Effector memory CD8-positive, alpha-beta T cell (primary cell): ENCODE data around the gene LARGE1.

Experiments used
- ATAC-seq: fragments of 150-1000 bp; cut with Tn5 transposase; replicated peaks from 2 replicates; pipeline ENCODE4 v1.10.0; 2021; ENCODE audit warnings: mild to moderate bottlenecking, moderate library complexity
- DNase-seq, 3 experiments: peaks; one replicate each; pipeline ENCODE4 v3.0.0; 2021
- H3K27ac Mint-ChIP-seq, 2 donors: one replicate each; pipeline ENCODE4 v1.8.0; 2022; ENCODE audit warnings: mild to moderate bottlenecking in 2 of 2, mixed read lengths in 2 of 2, moderate library complexity in 2 of 2
- H3K27me3 Mint-ChIP-seq, 2 donors: one replicate each; pipeline ENCODE4 v1.8.0; 2022; ENCODE audit warnings: mixed read lengths in 2 of 2
- H3K36me3 Mint-ChIP-seq: one replicate; pipeline ENCODE4 v1.8.0; 2022; ENCODE audit warnings: mild to moderate bottlenecking, moderate library complexity, mixed read lengths; ENCODE audit not compliant: insufficient read depth
- H3K4me1 Mint-ChIP-seq, 2 donors: one replicate each; pipeline ENCODE4 v1.8.0; 2022; ENCODE audit warnings: low read depth in 2 of 2, mixed read lengths in 2 of 2
- H3K4me3 Mint-ChIP-seq, 2 donors: one replicate each; pipeline ENCODE4 v1.8.0; 2022; ENCODE audit warnings: mild to moderate bottlenecking in 2 of 2, mixed read lengths in 2 of 2, moderate library complexity in 2 of 2
- H3K9me3 Mint-ChIP-seq, 2 donors: one replicate each; pipeline ENCODE4 v1.8.0; 2022; ENCODE audit warnings: mixed read lengths in 2 of 2

LARGE1 gene

GRCh38 chr22:33357981-33358399 lies 562.3 kb downstream of the LARGE1 start:
- ATAC-seq = no peak
- Mint-ChIP-seq H3K27ac (no peak overlapping the region), H3K27me3 (peaks cover 0 to 6% of the 10 kb centered on the region in 2 donors), H3K9me3 (peaks cover 0 to 5% of the 10 kb centered on the region in 2 donors), H3K4me3 (no peak overlapping the region), H3K4me1 (no peaks in the 10 kb centered on the region), H3K36me3 (peaks cover 2% of the 10 kb centered on the region)
- no peak for DNase-seq

GRCh38 chr22:33354928-33355327 lies 565.3 kb downstream of the LARGE1 start:
- Mint-ChIP-seq H3K27ac (no peak overlapping the region), H3K9me3 (peaks cover 3 to 8% of the 10 kb centered on the region in 2 donors)
- no peak for ATAC-seq

GRCh38 chr22:33353502-33353901 lies 566.8 kb downstream of the LARGE1 start:
- Mint-ChIP-seq H3K4me1 (no peaks in the 10 kb centered on the region), H3K4me3 (no peak overlapping the region), H3K9me3 (peaks cover 7 to 8% of the 10 kb centered on the region in 2 donors), H3K36me3 (no peaks in the 10 kb centered on the region), H3K27me3 (peaks cover 0 to 6% of the 10 kb centered on the region in 2 donors), H3K27ac (no peak overlapping the region)
- ATAC-seq (no peak), DNase-seq (no peak)

More at GRCh38 chr22:33354928-33355327, 565.3 kb downstream of the LARGE1 start:
- Mint-ChIP-seq H3K4me1 (no peaks in the 10 kb centered on the region), H3K36me3 (peaks cover 2% of the 10 kb centered on the region), H3K4me3 (no peak overlapping the region), H3K27me3 (peaks cover 0 to 6% of the 10 kb centered on the region in 2 donors)
- no peak for DNase-seq

- Mint-ChIP-seq H3K4me1 (no peaks in the 10 kb centered on the region), H3K36me3 (no peaks in the 10 kb centered on the region), H3K27ac (no peak overlapping the region), H3K4me3 (no peak overlapping the region), H3K9me3 (peaks cover 7 to 8% of the 10 kb centered on the region in 2 donors), H3K27me3 (peaks cover 0 to 6% of the 10 kb centered on the region in 2 donors)
- no peak for DNase-seq
- no peak for ATAC-seq
Measured at GRCh38 chr22:33352768-33353167, 567.5 kb downstream of the LARGE1 start.

- H3K9me3 Mint-ChIP-seq = peaks cover 4 to 15% of the 10 kb centered on the region in 2 donors
- H3K4me3 Mint-ChIP-seq = no peak overlapping the region
- no peaks in the 10 kb centered on the region for H3K36me3 Mint-ChIP-seq
- H3K4me1 Mint-ChIP-seq = no peaks in the 10 kb centered on the region
- no peak for ATAC-seq
- no peak overlapping the region for H3K27ac Mint-ChIP-seq
- H3K27me3 Mint-ChIP-seq = peaks cover 0 to 6% of the 10 kb centered on the region in 2 donors
- DNase-seq = no peak
Measured at GRCh38 chr22:33350961-33351360, 569.3 kb downstream of the LARGE1 start.

- Mint-ChIP-seq H3K27me3 (peaks cover 0 to 2% of the 10 kb centered on the region in 2 donors), H3K9me3 (peaks cover 4 to 15% of the 10 kb centered on the region in 2 donors), H3K36me3 (no peaks in the 10 kb centered on the region), H3K4me1 (no peaks in the 10 kb centered on the region), H3K27ac (no peak overlapping the region), H3K4me3 (no peak overlapping the region)
- no peak for ATAC-seq
- no peak for DNase-seq
Measured at GRCh38 chr22:33350491-33350890, 569.8 kb downstream of the LARGE1 start.

GRCh38 chr22:33347002-33347401 lies 573.3 kb downstream of the LARGE1 start:
- no peak overlapping the region for H3K27ac Mint-ChIP-seq
- DNase-seq = no peak
- no peak for ATAC-seq
- H3K27me3 Mint-ChIP-seq = no peaks in the 10 kb centered on the region
- H3K9me3 Mint-ChIP-seq = peaks cover 4 to 22% of the 10 kb centered on the region in 2 donors
- no peak overlapping the region for H3K4me3 Mint-ChIP-seq
- H3K4me1 Mint-ChIP-seq = no peaks in the 10 kb centered on the region
- H3K36me3 Mint-ChIP-seq = no peaks in the 10 kb centered on the region

GRCh38 chr22:33341611-33342010 lies 578.7 kb downstream of the LARGE1 start:
- no peaks in the 10 kb centered on the region for H3K27me3 Mint-ChIP-seq
- ATAC-seq (no peak), DNase-seq (no peak)
- H3K36me3 Mint-ChIP-seq = no peaks in the 10 kb centered on the region
- no peak overlapping the region for H3K27ac Mint-ChIP-seq
- H3K9me3 Mint-ChIP-seq = peaks cover 0 to 22% of the 10 kb centered on the region in 2 donors
- H3K4me1 Mint-ChIP-seq = no peaks in the 10 kb centered on the region
- H3K4me3 Mint-ChIP-seq = no peak overlapping the region

- Mint-ChIP-seq H3K9me3 (peaks cover 2 to 22% of the 10 kb centered on the region in 2 donors), H3K36me3 (no peaks in the 10 kb centered on the region), H3K27ac (no peak overlapping the region), H3K27me3 (no peaks in the 10 kb centered on the region), H3K4me3 (no peak overlapping the region), H3K4me1 (no peaks in the 10 kb centered on the region)
- DNase-seq = no peak
- no peak for ATAC-seq
Measured at GRCh38 chr22:33337524-33337923, 582.8 kb downstream of the LARGE1 start.

GRCh38 chr22:33335611-33336279 lies 584.5 kb downstream of the LARGE1 start:
- no peak for ATAC-seq
- H3K9me3 Mint-ChIP-seq = peaks cover 6 to 14% of the 10 kb centered on the region in 2 donors
- H3K36me3 Mint-ChIP-seq = no peaks in the 10 kb centered on the region

GRCh38 chr22:33332538-33332937 lies 587.7 kb downstream of the LARGE1 start:
- no peaks in the 10 kb centered on the region for H3K27me3 Mint-ChIP-seq
- no peaks in the 10 kb centered on the region for H3K4me1 Mint-ChIP-seq
- DNase-seq (no peak), ATAC-seq (no peak)
- no peak overlapping the region for H3K4me3 Mint-ChIP-seq
- H3K36me3 Mint-ChIP-seq = no peaks in the 10 kb centered on the region
- H3K27ac Mint-ChIP-seq = no peak overlapping the region
- H3K9me3 Mint-ChIP-seq = peaks cover 5 to 6% of the 10 kb centered on the region in 2 donors

More at GRCh38 chr22:33335611-33336279, 584.5 kb downstream of the LARGE1 start:
- DNase-seq = no peak
- Mint-ChIP-seq H3K27ac (no peak overlapping the region), H3K27me3 (no peaks in the 10 kb centered on the region), H3K4me1 (no peaks in the 10 kb centered on the region), H3K4me3 (no peak overlapping the region)

GRCh38 chr22:33331017-33331416 lies 589.3 kb downstream of the LARGE1 start:
- Mint-ChIP-seq H3K9me3 (peaks cover 5 to 6% of the 10 kb centered on the region in 2 donors), H3K4me3 (no peak overlapping the region), H3K27me3 (no peaks in the 10 kb centered on the region), H3K4me1 (no peaks in the 10 kb centered on the region), H3K27ac (no peak overlapping the region), H3K36me3 (no peaks in the 10 kb centered on the region)
- no peak for ATAC-seq
- DNase-seq = no peak

GRCh38 chr22:33330534-33330933 lies 589.7 kb downstream of the LARGE1 start:
- Mint-ChIP-seq H3K4me3 (no peak overlapping the region), H3K36me3 (no peaks in the 10 kb centered on the region), H3K27ac (no peak overlapping the region), H3K4me1 (no peaks in the 10 kb centered on the region), H3K9me3 (peaks cover 5 to 6% of the 10 kb centered on the region in 2 donors), H3K27me3 (no peaks in the 10 kb centered on the region)
- no peak for ATAC-seq
- DNase-seq = no peak

GRCh38 chr22:33329398-33329797 lies 590.9 kb downstream of the LARGE1 start:
- Mint-ChIP-seq H3K4me3 (no peak overlapping the region), H3K9me3 (peaks cover 5 to 6% of the 10 kb centered on the region in 2 donors), H3K36me3 (no peaks in the 10 kb centered on the region), H3K4me1 (no peaks in the 10 kb centered on the region), H3K27me3 (no peaks in the 10 kb centered on the region), H3K27ac (no peak overlapping the region)
- no peak for DNase-seq
- no peak for ATAC-seq
